ENCODE results near the gene PRKAR2B.
"Not testable (repeated sequence)": the region's sequence is repeated elsewhere in the genome, so short reads cannot be mapped to it uniquely, and the experiment has no call there.

PRKAR2B gene

GRCh38 chr7:107151538-107151937 lies 107.0 kb downstream of the PRKAR2B start:
- no peak for DNase-seq (ENCODE audit: low read depth in 2 of 3, low spot score in 2 of 3)

GRCh38 chr7:107152011-107152410 lies 107.5 kb downstream of the PRKAR2B start:
- no peak for DNase-seq (ENCODE audit: low read depth in 2 of 3, low spot score in 2 of 3)

GRCh38 chr7:107154826-107155225 lies 110.3 kb downstream of the PRKAR2B start:
- DNase-seq (ENCODE audit: low read depth in 2 of 3, low spot score in 2 of 3) = no peak

GRCh38 chr7:107155726-107156125 lies 111.2 kb downstream of the PRKAR2B start:
- not testable (repeated sequence) for DNase-seq (ENCODE audit: low read depth in 2 of 3, low spot score in 2 of 3)

- no peak for DNase-seq (ENCODE audit: low read depth in 2 of 3, low spot score in 2 of 3)
Measured at GRCh38 chr7:107157091-107157490, 112.6 kb downstream of the PRKAR2B start.

GRCh38 chr7:107158028-107158427 lies 113.5 kb downstream of the PRKAR2B start:
- no peak for DNase-seq (ENCODE audit: low read depth in 2 of 3, low spot score in 2 of 3)

GRCh38 chr7:107160389-107160788 lies 115.9 kb downstream of the PRKAR2B start:
- DNase-seq (ENCODE audit: low read depth in 2 of 3, low spot score in 2 of 3) = no peak

GRCh38 chr7:107161415-107161814 lies 116.9 kb downstream of the PRKAR2B start:
- no peak for DNase-seq (ENCODE audit: low read depth in 2 of 3, low spot score in 2 of 3)

GRCh38 chr7:107162475-107162874 lies 118.0 kb downstream of the PRKAR2B start:
- DNase-seq (ENCODE audit: low read depth in 2 of 3, low spot score in 2 of 3) = no peak

- DNase-seq (ENCODE audit: low read depth in 2 of 3, low spot score in 2 of 3) = no peak
Measured at GRCh38 chr7:107164092-107164491, 119.6 kb downstream of the PRKAR2B start.

- DNase-seq (ENCODE audit: low read depth in 2 of 3, low spot score in 2 of 3) = no peak
Measured at GRCh38 chr7:107165341-107165740, 120.8 kb downstream of the PRKAR2B start.

- DNase-seq (ENCODE audit: low read depth in 2 of 3, low spot score in 2 of 3) = no peak
Measured at GRCh38 chr7:107166736-107167426, 122.4 kb downstream of the PRKAR2B start.

GRCh38 chr7:107167483-107168232 lies 123.2 kb downstream of the PRKAR2B start:
- no peak for DNase-seq (ENCODE audit: low read depth in 2 of 3, low spot score in 2 of 3)

- DNase-seq (ENCODE audit: low read depth in 2 of 3, low spot score in 2 of 3) = peak; percentile 66 to 92 (median 88)
Measured at GRCh38 chr7:107168233-107169119, 124.0 kb downstream of the PRKAR2B start, which contains the start of gene HBP1. Gene HBP1 (plus strand): TSS chr7:107169003. CDS start chr7:107179894, 10,891 bp downstream.

GRCh38 chr7:107169120-107170050 lies 124.9 kb downstream of the PRKAR2B start:
- peak; percentile 71 to 81 (median 76) for DNase-seq (ENCODE audit: low read depth in 2 of 3, low spot score in 2 of 3)

- DNase-seq (ENCODE audit: low read depth in 2 of 3, low spot score in 2 of 3) = no peak
Measured at GRCh38 chr7:107170051-107170915, 125.8 kb downstream of the PRKAR2B start.

- DNase-seq (ENCODE audit: low read depth in 2 of 3, low spot score in 2 of 3) = no peak
Measured at GRCh38 chr7:107171496-107171895, 127.0 kb downstream of the PRKAR2B start.

- DNase-seq (ENCODE audit: low read depth in 2 of 3, low spot score in 2 of 3) = no peak
Measured at GRCh38 chr7:107172276-107173032, 127.9 kb downstream of the PRKAR2B start.

GRCh38 chr7:107173191-107173590 lies 128.7 kb downstream of the PRKAR2B start:
- no peak for DNase-seq (ENCODE audit: low read depth in 2 of 3, low spot score in 2 of 3)
